Left kidney (tissue), 2 donors: Measurements from ENCODE around the gene DHFR. TPM values are rescaled to one million over a fixed set of nuclear protein-coding genes. Genes with fewer than 3 reads are reported as not detected.

Experiments used
- DNase-seq: peaks from one replicate; pipeline ENCODE4 v3.0.0-alpha.2; 2013
- polyA plus RNA-seq: library from polyadenylated mRNA; unstranded; fragments of 120-200 nt; gene quantifications from one replicate; pipeline ENCODE4 v1.2.1, GENCODE V29; 2013; ENCODE audit not compliant: insufficient read length

The DHFR gene
- polyA plus RNA-seq, 1 donor: 96.1 TPM

GRCh38 chr5:80659106-80659505 lies 4.3 kb upstream of the DHFR start:
- DNase-seq: no peak

- DNase-seq: no peak
These were observed 1.6 kb upstream of the DHFR start for GRCh38 chr5:80656425-80656824.

- no peak for DNase-seq
These were observed 520 bp upstream of the DHFR start for GRCh38 chr5:80655231-80655774.

DNA sequence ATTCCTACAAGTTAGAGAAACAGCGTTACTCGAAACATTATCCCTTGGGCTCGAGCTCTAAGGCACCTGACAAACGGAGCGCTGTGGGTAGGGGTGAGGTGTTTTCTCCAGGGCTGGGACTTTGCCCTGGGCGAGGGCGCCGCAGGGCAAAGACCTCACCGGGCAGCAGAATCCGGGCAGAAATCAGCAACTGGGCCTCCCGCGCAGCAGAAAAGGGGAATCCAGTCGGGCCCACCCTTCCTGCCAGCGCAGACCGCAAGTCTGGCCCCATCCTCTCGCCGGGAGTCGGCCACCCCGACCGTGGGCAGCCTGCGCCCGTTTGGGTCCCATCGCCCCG lies 761 bp downstream of the DHFR start:
- no peak for DNase-seq

DNA sequence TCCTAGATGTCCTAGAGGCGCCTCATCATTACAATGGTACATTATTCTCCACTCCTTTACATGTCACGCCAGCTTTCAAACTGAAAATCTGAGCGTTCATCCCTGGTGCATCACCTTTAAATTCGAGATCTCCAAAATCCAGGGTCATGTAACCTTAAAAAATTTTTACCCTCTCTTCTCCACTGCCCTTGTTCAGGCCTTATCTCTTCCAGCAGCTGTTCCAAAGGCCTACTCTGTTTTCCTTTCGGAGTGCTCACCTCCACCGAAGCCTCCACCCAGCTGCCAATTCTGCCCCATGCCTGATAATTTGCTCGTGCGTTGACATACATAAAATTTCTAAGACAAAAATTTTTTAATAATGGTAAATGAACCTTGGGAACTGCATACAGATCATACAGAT lies 1.3 kb downstream of the DHFR start:
- no peak for DNase-seq

GRCh38 chr5:80646926-80647325 lies 7.9 kb downstream of the DHFR start:
- no peak for DNase-seq

- no peak for DNase-seq
These were observed 9.9 kb downstream of the DHFR start for GRCh38 chr5:80644900-80645299.

GRCh38 chr5:80641353-80641752 lies 13.4 kb downstream of the DHFR start:
- DNase-seq: no peak

DNA sequence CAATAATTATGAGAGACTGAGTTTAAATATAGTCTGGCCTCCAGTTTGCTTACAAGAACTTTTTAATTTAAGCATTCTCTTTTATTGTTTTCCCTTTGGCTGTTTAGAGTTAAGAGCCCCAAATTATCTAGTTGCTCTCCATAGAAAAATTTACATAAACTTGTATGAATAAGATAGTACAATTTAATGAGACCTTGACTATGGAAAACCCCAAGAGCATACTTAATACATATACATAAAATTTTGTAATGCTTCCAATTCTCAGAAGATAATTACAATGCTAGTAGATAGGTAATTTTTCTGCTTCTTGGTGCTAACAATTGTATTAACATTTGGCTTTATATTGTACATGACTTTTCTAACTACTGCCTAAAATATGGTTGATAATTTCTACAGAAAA lies 20.6 kb downstream of the DHFR start:
- DNase-seq: no peak

DNA sequence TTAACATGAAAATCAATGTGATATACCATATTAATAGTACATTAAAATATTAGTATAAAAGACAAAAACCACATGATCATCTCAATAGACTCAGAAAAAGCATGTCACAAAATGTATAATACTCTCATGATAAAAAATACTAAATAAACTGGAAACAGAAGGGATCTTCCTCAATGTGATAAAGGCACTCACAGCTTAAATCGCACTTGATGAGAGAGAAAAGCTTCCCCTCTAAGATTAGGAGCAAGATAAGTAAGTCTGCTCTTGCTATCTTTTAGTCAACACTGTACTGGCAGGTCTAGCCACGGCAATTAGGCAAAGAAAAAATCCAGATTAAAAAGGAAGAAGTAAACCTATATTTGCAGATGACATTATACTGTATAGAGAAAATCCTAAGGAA lies 22.1 kb downstream of the DHFR start:
- DNase-seq: no peak

DNA sequence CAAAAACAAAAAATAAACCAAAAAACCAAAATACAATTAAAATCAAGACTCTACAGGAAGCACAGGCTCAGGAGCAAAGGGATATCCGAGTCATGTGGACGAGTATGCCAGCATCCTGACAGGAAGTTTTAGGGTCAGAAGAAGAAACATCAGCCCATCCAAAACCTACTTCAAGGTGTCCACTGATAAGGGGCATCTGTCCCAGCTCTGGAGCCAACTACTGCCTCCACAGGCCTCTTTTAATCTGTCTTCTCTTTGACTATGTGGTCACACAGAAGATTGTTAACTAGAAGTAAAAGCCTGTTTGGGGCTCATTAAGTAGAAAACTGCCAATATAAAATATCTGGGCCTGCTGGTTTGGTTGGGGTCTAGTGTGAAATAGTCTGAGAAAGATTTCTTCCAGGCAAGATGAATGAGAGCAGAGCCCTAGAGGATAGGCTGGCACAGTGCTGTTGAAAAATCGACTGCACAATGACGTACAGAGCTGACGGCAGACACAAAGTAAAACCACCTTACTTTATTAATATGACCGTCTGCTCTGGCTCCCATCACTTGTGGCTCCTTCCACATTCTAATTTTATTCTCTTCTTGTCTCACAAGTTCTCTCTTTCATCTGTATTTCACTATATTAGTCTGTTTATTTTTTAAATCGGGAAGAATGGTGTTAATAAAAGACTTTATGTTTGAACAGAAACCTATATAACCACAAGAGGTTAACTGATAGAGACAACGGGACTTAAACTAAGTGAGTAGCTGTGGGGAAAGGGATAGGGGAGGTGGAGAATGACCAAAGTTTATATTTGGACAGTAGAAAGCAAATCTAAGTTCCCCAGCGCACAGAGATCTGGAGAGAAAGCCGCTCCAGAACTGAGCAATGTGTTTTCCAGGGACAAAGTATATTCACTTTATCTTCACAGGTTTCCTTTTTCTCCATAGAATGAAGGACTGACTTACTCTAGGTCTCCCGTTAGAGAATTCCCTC lies 23.2 kb downstream of the DHFR start:
- DNase-seq: no peak

- DNase-seq: no peak
These were observed 25.5 kb downstream of the DHFR start for GRCh38 chr5:80629281-80629680.

GRCh38 chr5:80625230-80625629 lies 29.6 kb downstream of the DHFR start:
- no peak for DNase-seq

DNA sequence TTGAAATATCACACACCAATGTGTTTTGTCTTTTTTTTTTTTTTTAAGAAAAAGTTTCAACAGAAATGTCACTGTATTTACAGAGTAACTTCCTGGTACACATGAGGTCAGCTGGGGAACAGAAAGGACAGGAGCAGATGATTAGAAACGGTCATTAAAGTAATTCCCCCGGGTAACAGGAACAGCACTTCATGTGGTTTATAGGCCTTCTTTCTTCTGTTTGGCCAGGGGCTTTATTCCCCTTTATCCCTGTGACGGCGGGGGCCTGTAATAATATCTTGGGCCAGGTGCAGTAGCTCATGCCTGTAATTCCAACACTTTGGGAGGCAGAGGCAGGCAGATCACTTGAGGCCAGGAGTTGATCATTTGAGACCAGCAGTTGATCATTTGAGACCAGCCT lies 30.8 kb downstream of the DHFR start:
- no peak for DNase-seq

GRCh38 chr5:80622756-80623155 lies 32.0 kb downstream of the DHFR start:
- no peak for DNase-seq

- no peak for DNase-seq
These were observed 34.6 kb downstream of the DHFR start for GRCh38 chr5:80620211-80620610.

DNA sequence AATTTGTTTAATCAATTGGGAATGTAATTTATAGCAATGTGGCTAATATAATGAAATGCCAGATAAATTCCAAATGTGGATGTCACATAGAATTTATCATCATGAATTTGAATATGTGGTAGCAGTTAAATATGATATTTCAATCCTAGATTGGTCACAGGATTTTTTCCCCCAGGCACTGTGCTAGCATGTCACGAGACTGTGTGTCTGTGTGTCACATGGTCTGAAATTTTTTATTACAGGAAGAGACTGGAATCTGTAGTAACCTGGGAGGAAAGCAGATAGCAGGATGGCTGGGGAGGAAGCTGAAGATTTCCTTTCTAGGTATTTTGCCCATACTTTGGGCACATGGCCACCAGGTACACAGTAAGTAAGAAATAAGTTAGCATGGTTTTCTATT lies 35.7 kb downstream of the DHFR start:
- no peak for DNase-seq

GRCh38 chr5:80618438-80618837 lies 36.3 kb downstream of the DHFR start:
- no peak for DNase-seq

DNA sequence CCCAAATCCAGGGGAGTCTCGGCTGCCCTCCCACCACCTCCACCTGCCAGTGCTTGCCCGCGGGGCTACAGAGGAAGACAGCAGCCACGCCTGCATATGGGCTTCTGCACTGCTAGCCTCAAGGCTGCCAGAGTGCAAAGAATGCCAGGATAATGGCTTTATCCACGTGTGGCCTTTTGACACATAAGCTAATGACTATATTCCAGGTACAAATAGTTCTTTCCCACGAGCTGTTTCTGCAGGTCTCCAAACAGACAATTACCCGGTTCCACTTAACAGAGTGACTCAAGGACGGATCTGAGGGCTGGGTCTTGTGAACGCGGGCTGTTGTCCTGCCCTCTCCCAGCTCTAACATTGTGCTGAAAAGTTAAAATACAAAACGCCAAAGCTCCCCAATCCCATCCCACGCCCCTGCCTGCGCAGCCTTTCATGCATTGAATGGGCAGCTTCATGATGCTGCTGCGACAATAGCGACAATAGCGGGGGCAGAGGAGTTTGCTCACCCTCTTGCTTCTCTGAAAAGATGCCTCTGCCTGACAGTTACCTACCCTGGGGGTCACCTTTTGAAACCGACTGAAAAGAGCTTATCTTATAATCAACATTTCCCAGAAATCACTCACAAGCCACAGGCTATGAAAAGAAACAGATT lies 39.4 kb downstream of the DHFR start:
- no peak for DNase-seq

DNA sequence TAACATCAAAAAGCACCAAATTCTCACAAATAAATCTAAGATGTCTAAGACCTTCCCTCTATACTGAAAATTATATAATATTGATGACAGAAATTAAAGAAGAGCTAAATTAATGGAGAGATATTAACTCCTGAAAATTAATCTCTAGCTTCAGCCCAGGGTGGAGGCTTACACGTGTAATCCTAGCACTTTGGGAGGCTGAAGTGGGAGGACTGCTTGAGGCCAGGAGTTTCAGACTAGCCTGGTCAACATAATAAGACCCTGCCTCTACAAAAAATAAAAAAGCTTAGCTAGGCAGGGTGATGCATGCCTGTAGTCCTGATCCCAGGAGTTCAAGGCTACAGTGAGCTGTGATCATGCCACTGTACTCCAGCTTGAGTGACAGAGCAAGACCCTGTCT lies 45.1 kb downstream of the DHFR start:
- no peak for DNase-seq

- DNase-seq: no peak
These were observed 46.1 kb downstream of the DHFR start for GRCh38 chr5:80608731-80609130.

- no peak for DNase-seq
These were observed 47.0 kb downstream of the DHFR start for GRCh38 chr5:80607832-80608231.

- DNase-seq: no peak
These were observed 47.4 kb downstream of the DHFR start for GRCh38 chr5:80607343-80607742.
